Measurements from ENCODE around the gene SV2B.

The SV2B gene

GRCh38 chr15:91102546-91103330 is 2.7 kb downstream of the SV2B start:
- no peak for DNase-seq

DNA sequence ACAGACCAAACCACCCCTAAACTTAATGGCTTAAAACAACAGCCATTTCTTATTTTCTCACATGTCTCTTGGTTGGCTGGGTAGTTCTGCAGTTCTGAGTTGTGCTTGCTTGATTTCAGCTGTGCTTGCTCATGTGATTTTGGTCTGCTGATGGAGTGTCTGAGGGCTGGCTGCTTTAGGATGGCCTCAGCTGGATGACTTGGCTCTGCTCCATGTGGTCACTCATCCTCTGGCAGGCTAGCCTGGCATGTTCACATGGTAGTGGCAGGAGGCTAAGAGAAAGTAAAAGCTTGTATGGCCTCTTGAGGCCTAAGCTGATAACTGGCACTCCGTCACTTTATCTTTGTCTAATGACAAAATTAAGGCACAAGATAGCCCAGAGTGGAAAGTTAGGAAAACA is 4.1 kb downstream of the SV2B start:
- no peak for DNase-seq

DNA sequence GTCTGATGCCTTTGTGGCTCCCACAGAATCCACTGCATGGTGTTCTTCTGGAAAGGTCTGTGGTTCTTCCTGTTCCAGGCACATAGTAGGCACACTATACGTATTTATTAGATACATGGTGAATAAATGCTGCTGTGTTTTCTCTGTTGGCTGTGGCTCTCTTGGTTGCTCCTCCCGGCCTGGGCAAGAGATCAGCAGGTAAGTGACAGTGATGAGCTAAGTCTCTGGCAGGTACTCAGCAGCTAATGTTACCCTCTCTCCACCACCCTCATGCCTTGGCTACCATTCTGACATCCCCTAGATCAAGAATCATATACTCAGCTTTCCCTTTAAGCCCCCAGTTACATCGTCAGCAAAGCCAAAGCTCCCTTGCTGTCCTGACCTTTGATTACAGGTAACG is 8.4 kb downstream of the SV2B start:
- DNase-seq: no peak

DNA sequence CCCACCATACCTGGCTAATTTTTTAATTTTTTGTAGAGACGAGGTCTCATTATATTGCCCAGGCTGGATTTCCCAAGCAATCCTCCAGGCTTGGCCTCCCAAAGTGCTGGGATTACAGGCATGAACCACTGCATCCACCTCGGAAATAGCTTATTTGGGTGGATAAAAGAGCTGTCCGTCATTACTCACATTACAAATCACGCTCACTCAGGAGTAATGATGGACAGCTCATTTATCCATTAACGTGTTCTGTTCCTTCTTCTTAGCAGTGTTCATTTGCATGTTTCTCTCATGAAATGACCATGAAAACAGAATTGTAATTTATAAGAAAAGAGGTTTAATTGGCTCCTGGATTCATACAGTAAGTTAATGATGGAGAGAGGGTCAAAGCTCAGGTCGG is 9.8 kb downstream of the SV2B start:
- no peak for DNase-seq

GRCh38 chr15:91110407-91110806 is 10.3 kb downstream of the SV2B start:
- DNase-seq: no peak

DNA sequence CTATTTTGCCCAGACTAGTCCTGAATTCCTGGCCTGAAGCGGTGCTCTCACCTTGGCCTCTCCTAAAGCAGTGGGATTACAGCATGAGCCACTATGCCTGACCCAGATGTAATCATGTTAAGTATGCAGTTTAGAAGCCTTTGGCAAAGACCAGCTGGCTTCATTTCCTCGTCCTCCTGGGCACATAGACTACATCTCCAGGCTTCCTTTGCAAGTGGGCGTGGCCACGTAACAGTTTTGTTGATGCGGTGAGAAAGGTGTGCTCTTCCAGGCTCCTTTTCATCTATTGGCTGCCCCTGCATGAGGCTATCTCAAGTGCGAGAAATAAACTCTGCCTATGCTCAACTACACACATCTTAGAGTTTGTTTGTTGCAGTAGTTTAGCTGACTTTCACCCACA is 13.0 kb downstream of the SV2B start:
- no peak for DNase-seq

GRCh38 chr15:91114301-91114700 is 14.2 kb downstream of the SV2B start:
- DNase-seq: no peak

GRCh38 chr15:91116113-91117067 is 16.3 kb downstream of the SV2B start:
- DNase-seq: no peak

DNA sequence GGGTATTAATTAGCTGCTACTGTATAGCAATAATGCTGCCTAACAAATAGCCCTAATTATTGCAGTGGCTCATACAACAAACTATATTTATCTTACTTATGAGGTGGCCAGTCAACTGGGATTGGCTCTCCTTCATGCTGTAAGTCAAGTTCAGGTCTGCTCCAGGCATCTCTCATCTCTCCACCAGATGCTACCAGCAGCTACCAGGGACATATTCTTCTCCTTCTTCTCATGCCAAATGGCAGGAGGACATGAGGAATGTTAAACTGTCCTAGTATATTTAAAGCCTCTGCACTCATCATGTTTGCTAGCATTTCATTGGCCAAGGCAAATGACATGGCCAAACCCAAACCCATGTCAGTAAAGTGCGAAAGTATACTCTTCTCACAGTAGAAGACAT is 17.3 kb downstream of the SV2B start:
- no peak for DNase-seq

DNA sequence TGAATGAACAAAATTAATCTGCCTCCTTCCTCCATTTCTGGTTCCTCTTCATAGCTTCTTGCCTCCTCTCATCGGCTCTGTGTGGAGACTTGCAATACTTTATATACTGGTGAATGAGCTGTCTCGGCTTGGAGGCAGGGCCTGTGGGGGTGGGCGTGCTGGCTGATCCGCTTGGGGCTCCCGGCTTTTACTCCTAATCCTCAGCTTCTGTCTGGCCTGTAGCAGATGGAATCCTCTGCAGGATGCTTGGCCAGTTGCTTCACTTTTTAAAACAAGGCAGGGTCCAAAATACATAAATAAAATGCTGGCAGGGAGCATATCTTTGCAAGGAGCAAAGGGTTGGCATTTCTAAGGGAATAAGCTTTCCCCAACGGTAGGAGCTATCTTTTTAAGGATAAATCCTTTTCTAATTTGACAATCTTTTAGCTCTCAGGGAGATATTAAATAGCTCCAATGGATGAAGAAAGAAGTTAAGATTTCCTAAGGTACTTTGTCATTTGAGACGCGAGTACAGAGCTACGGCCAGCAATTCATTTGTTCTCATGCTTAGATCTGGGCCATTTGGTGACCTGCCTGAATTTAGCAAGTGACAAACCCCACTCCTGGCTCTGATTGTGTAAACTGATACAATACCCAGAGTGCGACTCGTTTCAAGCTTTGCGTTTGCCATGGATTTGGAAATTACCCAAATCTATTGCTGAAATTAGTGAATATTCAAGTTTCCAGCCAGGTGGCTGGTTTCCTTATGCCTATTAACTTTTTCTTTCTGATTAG is 18.9 kb downstream of the SV2B start:
- DNase-seq: no peak

GRCh38 chr15:91122296-91122695 is 22.2 kb downstream of the SV2B start:
- DNase-seq: no peak

DNA sequence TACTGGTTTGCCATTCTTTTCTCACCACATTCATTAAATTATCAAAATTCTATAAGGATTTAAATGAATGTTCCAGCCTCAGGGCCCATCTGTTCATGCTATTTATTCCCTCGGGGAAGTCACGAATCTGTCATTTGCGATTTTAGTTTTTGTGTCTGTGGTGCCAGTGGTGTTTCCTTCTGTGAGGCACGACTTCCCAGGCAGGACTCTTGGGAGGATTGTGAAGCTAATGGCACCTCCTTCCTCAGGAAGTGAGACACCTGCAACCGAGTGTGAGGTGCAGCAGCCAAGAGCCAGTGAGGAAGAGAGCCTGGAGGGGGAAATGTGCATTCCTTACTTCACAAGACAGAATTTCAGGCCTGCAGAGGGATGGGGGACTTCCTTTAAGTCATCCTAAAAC is 24.1 kb downstream of the SV2B start:
- DNase-seq: no peak

- no peak for DNase-seq
These were observed 25.1 kb downstream of the SV2B start for GRCh38 chr15:91125162-91125561.

DNA sequence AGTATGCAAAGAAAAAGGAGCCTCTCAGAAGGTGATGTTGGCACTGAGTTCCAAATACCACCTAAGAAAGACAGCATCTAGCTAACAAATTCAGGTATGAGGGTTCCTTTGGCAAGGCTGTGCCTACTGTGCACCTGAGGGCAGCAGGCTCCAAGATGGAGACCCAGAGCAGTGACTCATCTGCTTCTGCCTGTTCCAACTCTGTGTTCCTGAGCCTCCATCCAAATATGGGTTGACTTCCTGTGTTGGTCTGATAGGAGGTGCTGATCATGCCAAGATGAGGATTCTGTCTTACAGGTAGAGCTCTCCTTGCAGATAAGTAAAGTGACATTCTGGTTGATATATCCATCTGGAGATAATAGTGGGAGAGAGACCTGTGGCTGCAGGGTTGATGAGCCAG is 26.0 kb downstream of the SV2B start:
- no peak for DNase-seq

- no peak for DNase-seq
These were observed 27.3 kb downstream of the SV2B start for GRCh38 chr15:91127236-91127955.

DNA sequence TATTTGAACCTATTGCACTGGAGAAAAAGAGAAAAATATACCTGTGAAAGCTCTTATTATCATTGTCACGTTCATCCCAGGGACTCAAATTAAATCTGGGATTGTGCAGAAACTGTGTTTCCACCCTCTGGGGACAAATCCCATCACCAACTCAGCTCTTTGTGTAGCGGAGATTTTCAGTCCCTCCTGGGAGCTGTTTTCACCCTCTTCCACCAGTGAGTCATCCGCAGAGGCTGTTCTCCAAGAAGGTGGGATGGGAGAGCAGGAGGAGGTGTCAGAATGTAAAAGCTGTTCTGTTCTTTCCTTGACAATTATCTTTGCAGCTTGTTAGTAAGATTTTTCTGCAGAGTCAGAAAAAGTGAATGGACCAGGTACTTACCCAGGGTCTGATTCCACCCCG is 28.0 kb downstream of the SV2B start:
- DNase-seq: no peak

DNA sequence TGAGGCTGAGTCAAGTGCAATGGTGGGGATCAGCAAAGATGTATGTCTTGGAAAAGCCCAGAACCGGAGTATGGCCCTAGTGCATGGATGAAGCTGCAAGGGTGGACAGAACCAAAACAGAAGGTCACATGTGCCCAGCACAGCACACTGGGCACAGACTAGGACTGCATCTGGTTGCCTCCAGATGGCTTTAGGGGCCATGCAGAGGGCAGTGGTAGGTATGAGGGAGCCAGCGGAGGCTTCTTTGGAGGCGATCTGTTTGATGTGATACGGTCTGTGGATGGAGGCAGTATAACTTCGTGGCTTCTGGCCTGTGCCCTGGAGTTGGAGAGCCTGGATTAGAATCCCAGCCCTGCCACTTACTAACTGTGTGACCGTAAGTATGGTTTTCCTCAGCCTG is 29.4 kb downstream of the SV2B start:
- DNase-seq: no peak

GRCh38 chr15:91132079-91132478 is 32.0 kb downstream of the SV2B start:
- no peak for DNase-seq

GRCh38 chr15:91133511-91133910 is 33.5 kb downstream of the SV2B start:
- no peak for DNase-seq

DNA sequence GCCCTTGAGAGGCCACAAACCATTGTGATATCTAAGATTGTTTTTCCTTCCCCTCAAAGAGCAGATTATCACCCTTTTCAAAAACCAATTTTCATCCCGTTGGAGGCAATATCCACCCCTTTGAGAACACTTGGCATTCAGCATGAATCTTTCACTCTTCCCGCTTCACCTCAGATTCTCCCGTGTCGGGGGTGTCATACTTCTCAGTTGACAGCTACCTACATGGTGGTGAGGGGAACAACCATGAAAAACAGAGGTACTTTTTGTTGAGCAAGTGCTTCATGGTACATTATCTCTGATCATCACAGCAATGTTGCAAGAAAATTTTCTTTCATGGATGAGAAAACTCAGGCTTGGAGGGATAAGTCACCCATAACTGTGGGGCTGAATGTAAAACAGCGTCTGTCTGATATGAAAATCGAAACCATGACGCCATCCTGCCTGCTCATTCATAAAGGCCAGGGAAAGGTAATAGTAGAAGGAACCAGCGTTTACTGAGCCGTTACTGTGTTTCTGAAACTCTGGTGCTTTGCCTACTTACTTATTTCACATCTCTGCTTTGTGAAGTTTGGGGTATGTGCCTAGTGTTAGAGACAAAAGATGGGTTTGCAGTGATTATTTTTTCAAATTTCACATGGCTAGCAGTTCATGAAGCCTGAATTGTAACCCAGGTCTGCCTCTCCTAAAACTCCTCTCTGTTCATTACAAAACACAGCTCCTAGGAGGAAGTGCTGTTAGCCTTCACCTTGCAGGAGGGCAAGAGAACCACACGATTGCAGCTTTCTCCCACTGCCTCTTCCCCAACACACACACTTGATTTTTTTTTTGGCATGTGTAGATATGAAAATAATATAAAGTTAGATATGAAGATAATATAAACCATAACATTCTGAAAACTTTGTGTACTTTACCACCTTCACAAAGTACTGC is 35.4 kb downstream of the SV2B start:
- DNase-seq: no peak

GRCh38 chr15:91136386-91136923 is 36.4 kb downstream of the SV2B start:
- no peak for DNase-seq
